Activated T-helper 9 cell treated with anti-CD3 and anti-CD28 coated beads, Interleukin-2, amount 50 U/mL, for 16 hours (primary cell): ENCODE measurements around the gene ARHGAP23.

Experiments used
- DNase-seq: peaks from one replicate; pipeline ENCODE4 v3.0.0-alpha.2; 2020; ENCODE audit warnings: low read depth

ARHGAP23 gene

DNA sequence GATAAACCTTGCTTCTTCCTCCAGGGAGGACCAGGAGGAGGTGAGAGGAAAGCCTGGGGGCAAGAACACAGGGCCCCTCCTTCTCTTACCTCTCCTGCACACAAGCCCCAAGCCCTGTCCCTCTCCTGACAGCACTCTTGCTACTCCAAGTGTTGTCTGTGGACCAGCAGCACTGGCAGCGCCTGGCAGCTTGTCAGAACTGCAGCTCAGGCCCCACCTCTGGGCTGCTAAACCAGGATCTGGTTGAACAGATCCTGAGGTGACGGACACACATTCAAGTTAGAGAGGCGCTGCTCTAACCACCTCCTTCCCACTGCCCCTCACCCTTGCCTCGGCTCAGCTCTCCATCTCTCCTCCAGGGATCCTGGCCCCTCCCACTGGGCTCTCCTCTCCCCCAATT is 121.0 kb downstream of the ARHGAP23 start:
- no peak for DNase-seq

GRCh38 chr17:38550661-38551060 is 122.4 kb downstream of the ARHGAP23 start:
- DNase-seq: no peak

DNA sequence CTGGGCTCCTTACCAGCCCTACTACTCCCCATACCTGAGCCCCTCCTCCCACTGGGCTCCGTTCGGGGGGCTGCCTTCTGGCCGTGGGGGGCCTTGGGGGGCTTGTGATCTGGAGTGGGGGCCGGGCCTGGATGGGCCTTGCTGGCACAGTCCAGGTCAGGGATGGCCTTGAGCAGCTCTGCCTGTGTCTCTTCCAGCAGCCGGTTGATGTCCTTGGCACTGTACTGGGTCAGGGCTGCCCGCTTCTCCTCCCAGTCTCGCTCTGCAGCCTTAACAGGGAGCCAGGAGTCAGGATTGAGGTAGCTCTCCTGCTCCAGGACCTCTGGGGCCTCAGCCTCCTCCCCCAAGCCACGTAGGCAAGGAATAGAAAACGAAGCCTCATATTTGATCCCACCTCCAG is 122.9 kb downstream of the ARHGAP23 start:
- no peak for DNase-seq

GRCh38 chr17:38552343-38552742 is 124.1 kb downstream of the ARHGAP23 start:
- DNase-seq: no peak

GRCh38 chr17:38554430-38555350 is 126.4 kb downstream of the ARHGAP23 start:
- no peak for DNase-seq

DNA sequence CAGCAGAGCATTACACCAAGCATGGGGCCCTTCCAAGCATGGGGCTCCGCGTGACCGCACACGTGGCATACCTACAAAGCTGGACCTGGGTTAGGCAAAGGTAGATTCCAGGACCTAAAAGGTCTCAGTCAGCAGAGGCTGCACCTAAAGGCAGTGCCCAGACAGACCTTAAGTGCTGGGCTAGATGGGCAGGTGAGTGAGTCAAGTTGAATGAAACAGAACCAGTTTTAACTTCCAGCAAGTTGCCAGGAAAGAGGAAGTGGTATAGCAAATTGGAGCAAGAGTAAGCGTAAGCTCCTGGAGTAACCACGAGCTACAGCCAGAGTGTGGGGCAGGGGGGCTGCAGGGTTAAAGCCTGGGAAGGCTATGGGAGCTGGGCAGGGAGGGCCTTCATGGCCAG is 128.0 kb downstream of the ARHGAP23 start:
- no peak for DNase-seq

DNA sequence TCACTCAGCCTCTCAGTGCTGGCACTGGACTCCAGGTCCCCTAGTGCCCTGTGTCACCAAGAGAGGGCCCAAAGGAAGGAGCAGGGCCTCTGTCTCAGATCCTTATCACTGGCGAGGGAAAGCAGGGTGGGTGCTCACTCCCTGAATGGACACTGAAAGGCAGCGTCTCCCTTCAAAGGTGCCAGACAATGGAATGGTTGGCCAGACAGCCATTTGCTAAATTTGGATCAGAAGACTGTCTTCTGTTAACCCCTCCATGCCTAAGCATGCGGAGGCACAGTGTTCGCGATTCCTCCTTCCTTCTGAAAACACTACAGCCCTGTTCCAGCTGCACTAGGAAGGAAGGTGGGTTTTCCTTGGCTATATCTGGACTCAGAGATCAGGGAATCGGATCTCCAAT is 129.1 kb downstream of the ARHGAP23 start:
- DNase-seq: no peak

DNA sequence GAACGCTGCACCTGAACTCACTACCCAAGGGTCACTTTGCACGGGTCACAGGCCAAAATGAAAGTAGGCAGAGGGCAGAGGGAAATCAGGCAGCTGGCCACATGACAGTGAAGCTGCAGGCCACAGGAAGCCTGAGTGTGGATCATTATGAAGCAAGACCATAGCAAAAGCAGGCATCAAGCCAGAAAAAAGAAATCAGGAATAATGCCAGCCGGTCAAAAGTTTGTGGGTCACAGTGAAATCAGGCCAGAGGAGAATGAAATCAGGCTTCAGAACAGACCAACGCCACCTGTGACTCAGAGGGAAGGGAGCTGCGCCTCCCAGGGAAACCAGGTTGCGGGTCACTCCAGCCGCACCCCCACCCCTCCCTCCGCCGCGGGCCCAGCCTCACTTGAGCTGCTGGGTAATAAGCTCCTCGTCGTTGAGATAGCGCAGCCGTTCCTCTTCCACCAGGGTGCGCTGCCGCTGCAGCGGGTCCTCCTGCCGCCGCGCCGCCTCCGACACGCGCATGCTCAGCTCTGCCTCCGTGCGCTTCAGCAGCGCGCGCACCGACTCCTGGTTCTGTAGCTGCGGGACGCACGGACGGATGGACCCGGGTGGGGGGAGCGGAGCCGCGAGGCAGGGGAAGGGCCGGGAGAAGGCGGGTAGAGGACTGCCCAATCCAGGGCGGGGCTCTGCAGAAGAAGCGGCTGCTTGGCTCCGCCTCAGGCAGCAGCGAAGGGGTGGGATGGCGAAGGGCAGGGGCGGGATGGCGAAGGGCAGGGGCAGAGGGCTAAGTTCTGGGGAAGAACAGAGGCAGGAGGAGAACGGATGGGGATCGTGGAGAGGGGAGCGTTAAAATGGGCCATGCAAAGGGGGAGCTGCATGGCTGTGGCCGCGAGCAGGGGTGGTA is 129.8 kb downstream of the ARHGAP23 start:
- peak; percentile 86 for DNase-seq

DNA sequence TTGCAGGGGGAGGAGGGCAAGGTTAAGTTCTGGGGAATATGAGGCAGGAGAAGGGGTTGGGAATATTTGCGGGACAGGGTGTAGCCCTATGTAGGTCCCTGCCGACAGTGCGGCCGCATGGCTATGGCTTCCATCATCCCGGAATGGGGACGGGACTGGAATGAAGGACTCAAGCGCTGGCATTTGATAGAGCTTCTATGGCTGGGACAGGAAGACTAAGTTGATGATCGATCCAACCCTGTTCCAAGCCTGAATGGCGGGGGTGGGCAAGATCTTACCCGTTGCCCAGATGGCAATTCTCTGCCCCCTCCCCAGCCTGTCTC is 130.4 kb downstream of the ARHGAP23 start:
- DNase-seq: no peak

GRCh38 chr17:38559051-38559879 is 131.0 kb downstream of the ARHGAP23 start:
- DNase-seq: peak; percentile 88

- DNase-seq: no peak
Measured at GRCh38 chr17:38559880-38560230, 131.6 kb downstream of the ARHGAP23 start.

GRCh38 chr17:38560503-38561318 is 132.4 kb downstream of the ARHGAP23 start:
- DNase-seq: no peak

DNA sequence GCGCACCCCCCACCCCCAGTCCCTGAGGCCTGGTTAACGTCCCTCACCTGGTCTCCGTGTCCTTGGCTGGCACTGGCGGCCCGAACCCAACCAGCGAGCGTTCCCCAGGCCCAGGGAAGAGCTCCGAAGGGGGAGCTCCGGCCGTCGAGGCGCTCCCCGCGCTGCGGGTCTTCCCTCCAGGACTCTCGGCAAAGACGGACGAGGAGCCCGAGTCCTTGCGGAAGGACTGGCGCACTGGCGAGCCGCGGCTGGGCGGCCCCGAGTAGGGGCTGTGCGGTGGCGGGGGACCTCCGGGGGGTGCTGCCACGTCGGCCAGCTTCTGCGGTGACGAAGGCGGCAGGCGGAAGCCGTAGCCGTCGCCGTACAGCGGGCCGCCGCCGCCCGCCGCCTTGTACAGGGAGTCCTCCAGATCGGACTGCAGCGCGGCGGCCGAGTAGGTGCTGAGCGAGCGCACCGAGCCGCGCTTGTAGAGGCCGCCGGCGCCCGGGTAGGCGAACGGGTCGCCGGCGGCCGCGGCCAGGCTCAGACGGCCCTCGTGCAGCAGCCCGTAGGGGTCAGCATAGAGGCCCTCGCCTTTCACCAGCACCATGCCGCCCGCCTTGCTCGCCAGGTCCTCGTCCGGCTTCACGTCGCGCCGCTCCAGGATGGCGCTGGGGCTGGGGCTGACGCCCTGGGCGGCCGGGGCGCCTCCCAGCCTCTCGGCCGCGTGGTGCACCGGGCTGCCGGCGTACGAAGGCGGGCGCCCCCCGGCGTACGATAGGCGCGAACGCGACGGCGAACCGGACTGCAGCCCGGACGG is 133.4 kb downstream of the ARHGAP23 start:
- DNase-seq: no peak
